Smooth muscle cell (in vitro differentiated cells): Measurements from ENCODE around the gene NDUFAB1. TPM values are rescaled to one million over a fixed set of nuclear protein-coding genes. Genes with fewer than 3 reads are reported as not detected.

Experiments
- DNase-seq: peaks from one replicate; lab custom pipeline; 2025; ENCODE audit not compliant: unreplicated experiment; lab: John Stamatoyannopoulos, UW
- H2AFZ ChIP-seq: fragments of 200-600 bp; sonication (generic); 2 replicates; pipeline ENCODE4 v1.6.0; 2016; ENCODE audit warnings: antibody characterized with exemption, low read depth, mild to moderate bottlenecking
- H3F3A ChIP-seq: fragments of 200-600 bp; sonication (generic); 2 replicates; pipeline ENCODE4 v1.6.0; 2017; ENCODE audit warnings: antibody characterized with exemption, low read depth
- H3K27ac ChIP-seq: fragments of 200-600 bp; sonication (generic); 2 replicates; pipeline ENCODE4 v1.5.1; 2016; ENCODE audit warnings: low read depth, mild to moderate bottlenecking
- H3K27me3 ChIP-seq: fragments of 200-600 bp; sonication (generic); 2 replicates; pipeline ENCODE4 v1.6.1; 2016; ENCODE audit warnings: low read depth, mild to moderate bottlenecking
- H3K36me3 ChIP-seq: fragments of 200-600 bp; sonication (generic); 2 replicates; pipeline ENCODE4 v1.5.1; 2016; ENCODE audit warnings: low read depth
- H3K4me1 ChIP-seq: fragments of 200-600 bp; sonication (generic); 2 replicates; pipeline ENCODE4 v1.5.1; 2016; ENCODE audit warnings: low read depth
- H3K4me2 ChIP-seq: fragments of 200-600 bp; sonication (generic); 2 replicates; pipeline ENCODE4 v1.6.0; 2016; ENCODE audit warnings: mild to moderate bottlenecking
- H3K4me3 ChIP-seq: fragments of 200-600 bp; sonication (generic); 2 replicates; pipeline ENCODE4 v1.5.1; 2016; ENCODE audit warnings: mild to moderate bottlenecking
- H3K79me2 ChIP-seq: fragments of 200-600 bp; sonication (generic); 2 replicates; pipeline ENCODE4 v1.6.0; 2016; ENCODE audit warnings: low read depth, mild to moderate bottlenecking
- H3K9ac ChIP-seq: fragments of 200-600 bp; sonication (generic); 2 replicates; pipeline ENCODE4 v1.6.0; 2016; ENCODE audit warnings: low read depth
- H3K9me3 ChIP-seq: fragments of 200-600 bp; sonication (generic); replicated peaks from 2 replicates; pipeline ENCODE4 v1.5.1; 2016; ENCODE audit warnings: low read depth
- H4K20me1 ChIP-seq: fragments of 200-600 bp; sonication (generic); 2 replicates; pipeline ENCODE4 v1.6.0; 2016; ENCODE audit warnings: low read depth
- WGBS: methylation state at CpG from one replicate; pipeline ENCODE4 v1.1.7; 2016; ENCODE audit warnings: low lambda C conversion rate; 5-methylcytosine and 5-hydroxymethylcytosine counted together
- polyA plus RNA-seq: library from polyadenylated mRNA; unstranded; fragments of >200 nt; fragmentation: Nextera tagmentation; extraction: Ambion mirVana; gene quantifications from 2 replicates; pipeline ENCODE4 v1.2.1, GENCODE V29; 2016
- total RNA-seq: library from RNA; depleted of rRNA; stranded (reverse); fragments of >200 nt; gene quantifications from 2 replicates; pipeline ENCODE4 v1.2.3, GENCODE V29; 2014
- TF ChIP-seq, protein P1 (sequence below): fragments of 200-600 bp; sonication (generic); IDR thresholded peaks from 2 replicates; pipeline ENCODE4 v1.5.1; 2017; ENCODE audit warnings: borderline replicate concordance, mild to moderate bottlenecking, antibody characterized with exemption; ENCODE audit not compliant: insufficient read depth, poor library complexity, severe bottlenecking

The NDUFAB1 gene
- total RNA-seq (172 and 192 TPM in 2 replicates), polyA plus RNA-seq (223 and 252 TPM in 2 replicates)

DNA sequence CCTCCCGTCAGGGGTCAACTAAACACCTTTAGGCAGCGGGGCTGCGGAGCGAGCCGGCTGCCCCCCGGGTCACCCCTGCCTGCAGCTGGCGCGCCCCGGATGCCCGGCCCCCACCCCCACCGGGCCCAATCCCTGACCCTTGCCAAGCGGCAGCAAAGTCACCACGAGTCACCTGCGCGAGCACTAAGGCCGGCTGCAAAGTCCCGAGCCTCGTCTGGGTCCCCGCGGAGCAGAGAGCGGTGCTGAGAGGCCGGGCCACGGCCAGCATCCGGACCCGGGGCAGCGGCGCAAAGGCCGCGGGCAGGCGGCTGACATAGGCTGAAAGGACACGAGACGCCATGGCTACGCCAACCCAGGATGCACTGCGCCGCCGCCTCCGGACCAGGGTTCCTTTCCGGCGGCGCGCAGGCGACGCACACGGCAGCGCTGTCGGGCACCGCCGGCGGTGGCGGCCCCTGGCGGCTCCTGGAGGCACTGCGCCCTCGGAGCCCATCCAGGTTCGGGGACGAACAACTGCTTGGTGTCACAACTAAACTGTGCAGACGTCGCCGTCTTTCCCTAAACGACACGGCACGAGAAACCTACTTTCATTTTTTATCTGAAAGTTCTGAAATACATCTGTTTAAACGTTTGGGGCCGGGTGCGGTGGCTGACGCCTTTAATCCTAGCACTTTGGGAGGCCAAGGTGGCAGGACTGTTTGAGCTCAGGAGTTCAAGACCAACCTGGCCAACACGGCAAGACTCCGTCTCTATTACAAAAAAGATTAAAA, at the start of gene NDUFAB1:
Gene NDUFAB1, minus strand, starts transcription at position 366 of the 770 bp plus-strand sequence. Its CDS starts 26 bp downstream, at position 340.
- peaks cover 8% of the 10 kb centered on the region for H3K4me1 ChIP-seq
- 3% methylated on average over 59 of the region's 67 CpGs for WGBS

DNA sequence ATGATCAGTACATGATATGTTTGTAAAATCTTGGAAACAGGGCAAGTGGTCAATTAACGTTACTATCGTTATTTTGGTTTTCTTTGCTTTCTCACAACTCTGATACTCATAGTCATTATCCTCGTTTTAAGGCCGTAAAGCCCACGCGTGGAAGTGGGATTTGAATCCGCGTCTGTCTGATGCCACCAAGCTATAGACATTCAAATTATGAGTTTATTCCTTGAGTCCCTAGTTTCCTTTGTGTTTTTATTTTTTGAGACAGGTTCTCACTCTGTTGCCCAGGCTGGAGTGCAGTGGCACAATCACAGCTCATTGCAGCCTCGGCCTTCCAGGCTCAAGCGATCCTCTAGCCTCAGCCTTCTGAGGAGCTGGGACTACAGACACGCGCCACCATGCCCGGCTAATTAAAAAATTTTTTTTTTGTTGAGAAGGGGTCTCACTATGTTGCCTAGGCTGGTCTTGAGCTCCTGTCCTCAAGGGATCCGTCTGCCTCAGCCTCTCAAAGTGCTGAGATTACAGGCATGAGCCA, 46.2 kb upstream of the NDUFAB1 start:
- Histone ChIP-seq H3F3A (no peaks in the 10 kb centered on the region), H3K9ac (peak overlapping the region; percentile 74), H3K36me3 (no peaks in the 10 kb centered on the region), H2AFZ (no peak overlapping the region), H3K27ac (no peak overlapping the region), H3K4me1 (peaks cover 4% of the 10 kb centered on the region), H3K4me2 (peak overlapping the region; percentile 77), H3K4me3 (peak overlapping the region; percentile 56), H3K9me3 (no peaks in the 10 kb centered on the region), H3K79me2 (peaks cover 26% of the 10 kb centered on the region), H3K27me3 (no peaks in the 10 kb centered on the region), H4K20me1 (no peaks in the 10 kb centered on the region)
- no peak for DNase-seq
- 85% methylated on average over 14 of the region's 14 CpGs for WGBS
- TF ChIP-seq, protein P1, sequence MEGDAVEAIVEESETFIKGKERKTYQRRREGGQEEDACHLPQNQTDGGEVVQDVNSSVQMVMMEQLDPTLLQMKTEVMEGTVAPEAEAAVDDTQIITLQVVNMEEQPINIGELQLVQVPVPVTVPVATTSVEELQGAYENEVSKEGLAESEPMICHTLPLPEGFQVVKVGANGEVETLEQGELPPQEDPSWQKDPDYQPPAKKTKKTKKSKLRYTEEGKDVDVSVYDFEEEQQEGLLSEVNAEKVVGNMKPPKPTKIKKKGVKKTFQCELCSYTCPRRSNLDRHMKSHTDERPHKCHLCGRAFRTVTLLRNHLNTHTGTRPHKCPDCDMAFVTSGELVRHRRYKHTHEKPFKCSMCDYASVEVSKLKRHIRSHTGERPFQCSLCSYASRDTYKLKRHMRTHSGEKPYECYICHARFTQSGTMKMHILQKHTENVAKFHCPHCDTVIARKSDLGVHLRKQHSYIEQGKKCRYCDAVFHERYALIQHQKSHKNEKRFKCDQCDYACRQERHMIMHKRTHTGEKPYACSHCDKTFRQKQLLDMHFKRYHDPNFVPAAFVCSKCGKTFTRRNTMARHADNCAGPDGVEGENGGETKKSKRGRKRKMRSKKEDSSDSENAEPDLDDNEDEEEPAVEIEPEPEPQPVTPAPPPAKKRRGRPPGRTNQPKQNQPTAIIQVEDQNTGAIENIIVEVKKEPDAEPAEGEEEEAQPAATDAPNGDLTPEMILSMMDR: no peak

More for the DNA sequence above, at the start of gene NDUFAB1:
- peak within 1 kb of the TSS; percentile 98 for H2AFZ ChIP-seq
- H3F3A ChIP-seq: no peaks in the 10 kb centered on the region
- peaks cover 48% of the 10 kb centered on the region for H3K79me2 ChIP-seq
- H4K20me1 ChIP-seq: peaks cover 27% of the 10 kb centered on the region
- TF ChIP-seq, protein P1: peak; percentile 99
- no peaks in the 10 kb centered on the region for H3K27me3 ChIP-seq
- H3K4me3 ChIP-seq: peak within 1 kb of the TSS; percentile 97
- peak within 1 kb of the TSS; percentile 99 for H3K4me2 ChIP-seq
- DNase-seq: peak; percentile 72
- no peaks in the 10 kb centered on the region for H3K9me3 ChIP-seq
- peaks cover 5% of the 10 kb centered on the region for H3K36me3 ChIP-seq
- no peak within 1 kb of the TSS for H3K27ac ChIP-seq
- peak within 1 kb of the TSS; percentile 96 for H3K9ac ChIP-seq

- no peaks in the 10 kb centered on the region for H3F3A ChIP-seq
- TF ChIP-seq, protein P1: no peak
- no peaks in the 10 kb centered on the region for H4K20me1 ChIP-seq
- peak within 1 kb of the TSS; percentile 84 for H3K4me2 ChIP-seq
- H3K9me3 ChIP-seq: no peaks in the 10 kb centered on the region
- peak within 1 kb of the TSS; percentile 80 for H3K9ac ChIP-seq
- no peaks in the 10 kb centered on the region for H3K27me3 ChIP-seq
- DNase-seq: peak; percentile 21
- peaks cover 4% of the 10 kb centered on the region for H3K4me1 ChIP-seq
- WGBS: 35% methylated on average over 57 of the region's 64 CpGs
- H2AFZ ChIP-seq: peak within 1 kb of the TSS; percentile 85
- peak within 1 kb of the TSS; percentile 56 for H3K4me3 ChIP-seq
- peak within 1 kb of the TSS; percentile 51 for H3K27ac ChIP-seq
- H3K79me2 ChIP-seq: peaks cover 24% of the 10 kb centered on the region
- no peaks in the 10 kb centered on the region for H3K36me3 ChIP-seq
Measured at GRCh38 chr16:23640931-23641765, 45.0 kb upstream of the NDUFAB1 start, which contains the start of the genes DCTN5 and PALB2. Gene DCTN5, plus strand, starts transcription at chr16:23641466. Its CDS starts 77 bp downstream, at chr16:23641543. Gene PALB2, minus strand, starts transcription at chr16:23641310. Its CDS starts 153 bp downstream, at chr16:23641157.
